Testis (tissue), 3 donors: ENCODE results near the gene FBXL22. TPM values are rescaled to one million over a fixed set of nuclear protein-coding genes. Genes with fewer than 3 reads are reported as not detected.

Experiments
- DNase-seq: peaks from one replicate; pipeline ENCODE4 v3.0.0-alpha.2; 2019
- H3K27ac ChIP-seq, 2 donors: fragments of 200-600 bp; sonication (generic); one replicate each; pipeline ENCODE4 v1.5.1; 2019
- H3K27me3 ChIP-seq: fragments of 200-600 bp; sonication (generic); one replicate; pipeline ENCODE4 v1.5.1; 2019
- H3K36me3 ChIP-seq: fragments of 200-600 bp; sonication (generic); one replicate; pipeline ENCODE4 v1.5.1; 2017; ENCODE audit warnings: low read depth; ENCODE audit errors: missing control alignments
- H3K4me1 ChIP-seq: fragments of 200-600 bp; sonication (generic); one replicate; pipeline ENCODE4 v1.5.1; 2019
- H3K4me3 ChIP-seq, 2 donors: fragments of 200-600 bp; sonication (generic); one replicate each; pipeline ENCODE4 v1.5.1; 2017 to 2019
- H3K9me3 ChIP-seq: fragments of 200-600 bp; sonication (generic); one replicate; pipeline ENCODE4 v1.5.1; 2017
- CTCF ChIP-seq, 3 experiments: fragments of 450-650 bp in 2 of 3; fragments of 200-600 bp in 1 of 3; sonication (generic) in 1 of 3; IDR thresholded peaks; one replicate each; pipeline ENCODE4 v1.5.1; 2016 to 2019; ENCODE audit warnings: antibody characterized with exemption in 3 of 3, mild to moderate bottlenecking in 2 of 3, moderate library complexity in 1 of 3
- POLR2A ChIP-seq: fragments of 450-650 bp; IDR thresholded peaks from one replicate; pipeline ENCODE4 v1.6.1; 2017; ENCODE audit warnings: antibody characterized with exemption, mild to moderate bottlenecking, moderate library complexity
- WGBS, 2 donors: methylation state at CpG; one replicate each; pipeline ENCODE4 v1.1.5; 2018; 5-methylcytosine and 5-hydroxymethylcytosine counted together
- intact Hi-C: fragments of 100-400 bp; cut with DNase I; formaldehyde crosslinking; loops from one replicate; pipeline ENCODE4 v1.15.1; 2023; ENCODE audit warnings: low total_unique reads
- polyA plus RNA-seq: library from polyadenylated mRNA; stranded (reverse); fragments of 350-450 nt; fragmentation: Illumina TruSeq; extraction: RNeasy Lipid Tissue Mini Kit (QIAGEN cat#74804); gene quantifications from one replicate; pipeline ENCODE4 v1.2.3, GENCODE V29; 2014; ENCODE audit warnings: low read depth, low replicate concordance; ENCODE audit not compliant: insufficient read depth
- total RNA-seq, 2 donors: library from RNA; depleted of rRNA; stranded (reverse); fragments of >200 nt; gene quantifications; one replicate each; pipeline ENCODE4 v1.2.3, GENCODE V29; 2016

Gene FBXL22
- total and polyA plus RNA-seq, 3 donors from 2014 or later, result 3.2 to 14.3 (median 11.6) TPM

GRCh38 chr15:63623232-63623969 is 26.2 kb downstream of the FBXL22 start:
- Histone ChIP-seq H3K27ac (no peak overlapping the region), H3K4me1 (no peaks in the 10 kb centered on the region), H3K9me3 (no peaks in the 10 kb centered on the region), H3K36me3 (no peaks in the 10 kb centered on the region), H3K27me3 (no peaks in the 10 kb centered on the region), H3K4me3 (no peak overlapping the region)
- 94 to 95% methylated on average over 8 of the region's 8 CpGs for WGBS, 2 donors
- DNase-seq, result no peak
- no peak for TF ChIP-seq CTCF (IDR thresholded peaks at IDR 0.05)
- TF ChIP-seq POLR2A, result no peak
- intact Hi-C loops, result no loop called here

GRCh38 chr15:63626955-63627354 is 29.8 kb downstream of the FBXL22 start:
- TF ChIP-seq POLR2A (no peak), CTCF (IDR thresholded peaks at IDR 0.05) (no peak)
- Histone ChIP-seq H3K36me3 (no peaks in the 10 kb centered on the region), H3K9me3 (no peaks in the 10 kb centered on the region), H3K27me3 (no peaks in the 10 kb centered on the region), H3K4me3 (no peak overlapping the region), H3K4me1 (no peaks in the 10 kb centered on the region), H3K27ac (no peak overlapping the region)
- intact Hi-C loops, result no loop called here
- no peak for DNase-seq
- 93 to 96% methylated on average over 1 of the region's 1 CpG for WGBS, 2 donors

- H3K4me1 ChIP-seq, result no peaks in the 10 kb centered on the region
- H3K4me3 ChIP-seq, result no peak overlapping the region
- 89 to 90% methylated on average over 13 of the region's 13 CpGs for WGBS, 2 donors
- H3K36me3 ChIP-seq, result no peaks in the 10 kb centered on the region
- no peak for DNase-seq
- no peak overlapping the region for H3K27ac ChIP-seq
- intact Hi-C loops, result no loop called here
- TF ChIP-seq POLR2A (no peak), CTCF (IDR thresholded peaks at IDR 0.05) (no peak)
- no peaks in the 10 kb centered on the region for H3K27me3 ChIP-seq
- no peaks in the 10 kb centered on the region for H3K9me3 ChIP-seq
Observed at GRCh38 chr15:63628123-63628822, 31.1 kb downstream of the FBXL22 start.

- TF ChIP-seq POLR2A (no peak), CTCF (IDR thresholded peaks at IDR 0.05) (no peak)
- Histone ChIP-seq H3K4me1 (no peaks in the 10 kb centered on the region), H3K9me3 (no peaks in the 10 kb centered on the region), H3K27ac (no peak overlapping the region), H3K36me3 (no peaks in the 10 kb centered on the region), H3K27me3 (no peaks in the 10 kb centered on the region), H3K4me3 (no peak overlapping the region)
- intact Hi-C loops, result no loop called here
- 62 to 76% methylated on average over 7 of the region's 7 CpGs for WGBS, 2 donors
- no peak for DNase-seq
Observed at GRCh38 chr15:63630036-63630751, 33.0 kb downstream of the FBXL22 start.
